Loucy (cell line): ENCODE results near the gene MRPS6.

Source experiments
- CTCF ChIP-seq: fragments of 200-600 bp; sonication (generic); conservative IDR thresholded peaks from 2 replicates; pipeline ENCODE4 v1.5.1; 2014; ENCODE audit warnings: mild to moderate bottlenecking, antibody characterized with exemption, low read length
- EZH2phosphoT487 ChIP-seq: fragments of 200-600 bp; IDR thresholded peaks from 2 replicates; pipeline ENCODE4 v1.6.1; 2018; ENCODE audit warnings: antibody characterized with exemption, mild to moderate bottlenecking, moderate library complexity, borderline replicate concordance

DNA sequence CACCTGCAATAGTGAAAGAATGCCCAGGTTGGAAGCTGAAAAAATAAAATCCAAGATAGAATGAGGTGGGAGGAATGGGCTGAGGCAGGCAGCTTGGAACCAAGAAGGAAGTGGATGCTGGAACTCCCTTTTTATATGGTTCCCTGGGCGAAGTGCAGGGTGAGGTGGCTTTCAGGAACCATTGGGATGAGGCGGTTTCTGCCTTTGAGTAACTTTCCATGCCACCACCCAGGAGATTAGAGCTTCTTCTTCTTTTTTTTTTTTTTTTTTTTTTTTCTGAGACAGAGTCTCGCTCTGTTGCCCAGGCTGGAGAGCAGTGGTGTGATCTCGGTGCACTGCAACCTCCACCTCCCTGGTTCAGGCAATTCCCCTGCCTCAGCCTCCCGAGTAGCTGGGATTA, 17.8 kb upstream of the MRPS6 start:
- TF ChIP-seq CTCF: no peak
- no peak for TF ChIP-seq EZH2phosphoT487
